Central memory CD8-positive, alpha-beta T cell (primary cell): ENCODE results near the gene FMN2.

Source experiments
- ATAC-seq: fragments of 150-1000 bp; cut with Tn5 transposase; replicated peaks from 2 replicates; pipeline ENCODE4 v1.10.0; 2022; ENCODE audit warnings: mild to moderate bottlenecking, moderate FRiP score, moderate number of reproducible peaks; ENCODE audit not compliant: poor library complexity, severe bottlenecking; ENCODE audit errors: extremely low read depth
- DNase-seq, 2 donors: peaks; one replicate each; pipeline ENCODE4 v3.0.0; 2021; ENCODE audit warnings: low spot score in 2 of 2
- H3K27ac Mint-ChIP-seq: one replicate; pipeline ENCODE4 v1.8.0; 2022; ENCODE audit warnings: low read depth, mild to moderate bottlenecking, moderate library complexity, mixed read lengths
- H3K27me3 Mint-ChIP-seq: one replicate; pipeline ENCODE4 v1.8.0; 2022; ENCODE audit warnings: mixed read lengths
- H3K36me3 Mint-ChIP-seq: one replicate; pipeline ENCODE4 v1.8.0; 2022; ENCODE audit warnings: mild to moderate bottlenecking, moderate library complexity, mixed read lengths; ENCODE audit not compliant: insufficient read depth
- H3K4me1 Mint-ChIP-seq: one replicate; pipeline ENCODE4 v1.8.0; 2022; ENCODE audit warnings: mixed read lengths
- H3K4me3 Mint-ChIP-seq: one replicate; pipeline ENCODE4 v1.8.0; 2022; ENCODE audit warnings: mild to moderate bottlenecking, moderate library complexity, mixed read lengths
- H3K9me3 Mint-ChIP-seq: one replicate; pipeline ENCODE4 v1.8.0; 2022; ENCODE audit warnings: mixed read lengths

Gene FMN2

DNA sequence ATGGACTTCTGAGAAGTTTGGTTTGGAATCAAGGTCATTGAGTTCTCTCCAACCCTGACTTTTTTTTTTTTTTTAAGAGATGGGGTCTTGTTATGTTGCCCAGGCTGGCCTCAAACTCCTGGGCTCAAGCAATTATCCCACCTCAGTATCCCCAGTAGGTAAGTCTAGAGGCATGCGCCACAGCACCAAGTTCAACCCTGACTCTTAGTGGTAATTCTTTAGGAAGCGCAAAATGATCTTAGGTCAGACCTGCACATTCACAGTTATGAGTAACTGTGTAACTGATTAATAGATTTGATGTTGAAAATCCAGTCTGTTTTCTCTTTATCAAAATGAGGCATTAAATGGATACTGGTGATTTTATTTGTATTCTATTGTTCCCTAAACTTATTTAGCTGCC lies 424.4 kb downstream of the FMN2 start:
- no peaks in the 10 kb centered on the region for H3K4me1 Mint-ChIP-seq
- no peak overlapping the region for H3K27ac Mint-ChIP-seq
- H3K27me3 Mint-ChIP-seq, result no peaks in the 10 kb centered on the region
- DNase-seq (no peak), ATAC-seq (no peak)
- H3K4me3 Mint-ChIP-seq, result no peak overlapping the region
- no peaks in the 10 kb centered on the region for H3K36me3 Mint-ChIP-seq
- H3K9me3 Mint-ChIP-seq, result peaks cover 5% of the 10 kb centered on the region

DNA sequence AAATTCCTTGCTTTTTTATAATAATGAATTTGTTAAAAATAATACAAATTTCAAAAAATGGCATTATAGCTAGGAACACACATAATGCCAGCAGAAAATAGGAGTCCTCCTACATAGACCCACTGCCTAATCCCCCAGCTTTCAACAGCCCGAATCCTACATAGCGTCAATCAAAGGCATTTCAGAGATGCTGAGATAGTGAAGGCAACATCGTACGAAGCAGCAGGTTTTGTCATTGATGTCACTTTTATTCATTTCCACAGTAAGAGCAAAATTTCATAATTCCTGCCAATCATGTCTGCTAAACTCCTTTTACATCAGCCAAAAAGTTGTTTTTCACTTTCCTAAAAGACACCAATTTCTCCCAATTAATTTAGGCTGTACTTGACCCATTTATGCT lies 426.2 kb downstream of the FMN2 start:
- H3K4me1 Mint-ChIP-seq, result no peaks in the 10 kb centered on the region
- H3K27ac Mint-ChIP-seq, result no peak overlapping the region
- no peaks in the 10 kb centered on the region for H3K36me3 Mint-ChIP-seq
- DNase-seq (no peak), ATAC-seq (no peak)
- no peaks in the 10 kb centered on the region for H3K27me3 Mint-ChIP-seq
- H3K4me3 Mint-ChIP-seq, result no peak overlapping the region
- H3K9me3 Mint-ChIP-seq, result peaks cover 3% of the 10 kb centered on the region

DNA sequence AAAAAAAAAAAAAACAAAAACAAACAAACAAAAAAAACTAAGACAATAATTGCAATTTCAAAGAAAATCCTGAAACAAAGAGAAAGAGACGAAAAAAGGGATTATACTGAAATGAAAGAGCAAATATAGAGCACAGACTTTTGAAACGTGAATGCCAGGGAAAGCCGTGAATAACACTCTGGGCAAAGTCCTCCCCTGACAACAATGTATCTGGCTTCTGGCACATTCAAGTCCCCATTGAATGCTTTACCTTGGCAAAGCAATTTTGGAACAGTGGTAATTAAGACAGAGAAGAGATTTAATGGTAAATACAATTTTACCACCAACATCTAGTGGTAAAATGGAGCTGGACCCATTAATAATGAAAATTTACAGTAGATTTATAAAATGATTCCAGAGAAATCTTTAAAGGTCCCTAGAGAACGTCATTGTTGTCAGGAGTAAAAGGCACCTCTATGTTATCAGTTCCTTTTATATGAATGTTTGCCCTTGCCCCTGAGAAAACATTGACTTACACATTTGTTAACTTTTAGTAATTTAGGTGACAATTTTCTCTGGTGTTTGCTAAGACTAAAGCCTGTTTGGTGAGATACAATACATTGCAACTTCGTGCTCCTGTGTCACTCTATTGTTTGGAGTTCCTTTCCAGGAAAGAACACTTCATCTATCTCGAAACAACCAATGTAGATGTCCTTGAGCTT lies 430.6 kb downstream of the FMN2 start:
- Mint-ChIP-seq H3K4me1 (no peaks in the 10 kb centered on the region), H3K4me3 (no peak overlapping the region), H3K27ac (no peak overlapping the region), H3K9me3 (peaks cover 6% of the 10 kb centered on the region), H3K36me3 (no peaks in the 10 kb centered on the region), H3K27me3 (no peaks in the 10 kb centered on the region)
- no peak for DNase-seq
- no peak for ATAC-seq

DNA sequence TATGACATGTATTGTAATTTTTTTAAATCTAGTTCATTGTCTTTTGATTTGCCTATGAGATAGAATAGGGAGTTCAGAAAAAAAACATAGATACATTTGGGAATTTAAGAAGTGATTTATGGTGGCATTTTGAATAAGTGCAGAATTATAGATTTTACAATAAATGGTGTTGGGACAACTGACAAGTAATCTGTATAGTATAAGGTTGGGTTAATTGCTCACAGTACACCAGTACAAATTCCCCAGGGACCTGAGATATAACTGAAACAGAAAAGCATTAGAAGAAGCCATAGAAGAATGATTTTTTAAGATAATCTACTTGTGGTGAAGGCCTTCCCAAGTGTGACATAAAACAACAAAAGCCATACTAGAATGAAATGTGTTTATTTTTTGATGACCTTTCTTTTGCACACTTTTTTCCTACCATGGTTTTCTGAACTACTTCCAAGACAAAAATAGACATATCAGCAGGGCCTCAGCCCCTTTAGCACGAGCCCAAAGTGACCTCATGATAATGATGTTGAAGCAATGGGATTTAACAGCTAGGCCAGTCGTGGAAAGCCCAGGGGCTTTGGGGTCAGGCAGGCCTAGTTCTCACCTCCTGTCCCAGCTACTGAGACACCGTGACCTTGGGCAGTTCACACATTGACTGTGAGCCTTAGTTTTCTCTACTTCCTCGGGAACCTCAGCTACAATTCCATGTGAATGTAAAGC lies 432.8 kb downstream of the FMN2 start:
- H3K27ac Mint-ChIP-seq, result no peak overlapping the region

More for the DNA sequence above, 432.8 kb downstream of the FMN2 start:
- H3K4me3 Mint-ChIP-seq, result no peak overlapping the region
- H3K36me3 Mint-ChIP-seq, result no peaks in the 10 kb centered on the region
- H3K4me1 Mint-ChIP-seq, result no peaks in the 10 kb centered on the region
- DNase-seq, result no peak
- H3K27me3 Mint-ChIP-seq, result no peaks in the 10 kb centered on the region
- peaks cover 6% of the 10 kb centered on the region for H3K9me3 Mint-ChIP-seq
- no peak for ATAC-seq
